WERI-Rb-1 (cell line): ENCODE results near the gene HNRNPH1.

Source experiments
- DNase-seq: peaks from one replicate; pipeline ENCODE4 v3.0.0-alpha.2; 2020
- H3K27ac ChIP-seq: fragments of 250-450 bp; sonication (Bioruptor Pico); 2 replicates; pipeline ENCODE4 v1.5.1; 2020; ENCODE audit warnings: mild to moderate bottlenecking, moderate library complexity
- H3K27me3 ChIP-seq: fragments of 250-450 bp; sonication (Bioruptor Pico); 2 replicates; pipeline ENCODE4 v1.5.1; 2021; ENCODE audit warnings: mild to moderate bottlenecking, low read depth, moderate library complexity; ENCODE audit not compliant: insufficient read depth, severe bottlenecking
- H3K36me3 ChIP-seq: fragments of 250-450 bp; sonication (Bioruptor Pico); 2 replicates; pipeline ENCODE4 v1.5.1; 2020; ENCODE audit warnings: mild to moderate bottlenecking, moderate library complexity
- H3K4me3 ChIP-seq: 2 replicates; pipeline ENCODE4 v1.5.1; 2011; ENCODE audit warnings: low read depth, mild to moderate bottlenecking, control low read depth, low read length
- H3K9me3 ChIP-seq: fragments of 250-450 bp; sonication (Bioruptor Pico); 2 replicates; pipeline ENCODE4 v1.5.1; 2021; ENCODE audit warnings: mild to moderate bottlenecking, moderate library complexity; ENCODE audit not compliant: severe bottlenecking
- TF ChIP-seq, protein P1 (sequence below): IDR thresholded peaks from 2 replicates; pipeline ENCODE4 v1.5.1; 2011; ENCODE audit warnings: low read depth, mild to moderate bottlenecking, control low read depth, inconsistent platforms, low read length

Gene HNRNPH1

DNA sequence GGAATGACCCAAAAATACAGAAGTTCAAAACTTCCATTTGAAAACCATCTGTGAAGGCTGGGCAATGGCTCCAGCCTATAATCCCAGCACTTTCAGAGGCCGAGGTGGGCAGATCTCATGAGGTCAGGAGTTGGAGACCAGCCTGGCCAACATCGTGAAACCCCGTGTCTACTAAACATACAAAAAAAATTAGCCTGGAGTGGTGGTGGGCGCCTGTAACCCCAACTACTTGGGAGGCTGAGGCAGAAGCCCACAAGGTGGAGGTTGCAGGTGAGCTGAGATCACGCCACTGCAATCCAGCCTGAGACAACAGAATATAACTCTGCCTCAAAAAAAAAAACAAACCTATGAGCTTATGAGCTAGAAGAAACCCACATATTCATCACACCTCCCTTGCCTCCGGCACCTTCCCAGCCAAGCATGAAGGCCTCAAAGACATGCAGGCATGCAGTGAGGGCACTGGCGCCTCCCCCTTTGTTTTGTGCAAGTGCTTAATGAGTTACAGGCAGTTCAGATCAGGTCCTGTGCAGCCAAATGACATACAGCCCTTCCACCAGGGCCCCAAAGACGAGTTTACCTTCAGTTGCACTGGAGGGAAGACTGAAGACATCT is 9.9 kb downstream of the HNRNPH1 start:
- Histone ChIP-seq H3K4me3 (no peak overlapping the region), H3K27me3 (no peaks in the 10 kb centered on the region), H3K27ac (no peak overlapping the region), H3K36me3 (peaks cover 70% of the 10 kb centered on the region), H3K9me3 (no peaks in the 10 kb centered on the region)
- DNase-seq, result no peak
- TF ChIP-seq, protein P1, sequence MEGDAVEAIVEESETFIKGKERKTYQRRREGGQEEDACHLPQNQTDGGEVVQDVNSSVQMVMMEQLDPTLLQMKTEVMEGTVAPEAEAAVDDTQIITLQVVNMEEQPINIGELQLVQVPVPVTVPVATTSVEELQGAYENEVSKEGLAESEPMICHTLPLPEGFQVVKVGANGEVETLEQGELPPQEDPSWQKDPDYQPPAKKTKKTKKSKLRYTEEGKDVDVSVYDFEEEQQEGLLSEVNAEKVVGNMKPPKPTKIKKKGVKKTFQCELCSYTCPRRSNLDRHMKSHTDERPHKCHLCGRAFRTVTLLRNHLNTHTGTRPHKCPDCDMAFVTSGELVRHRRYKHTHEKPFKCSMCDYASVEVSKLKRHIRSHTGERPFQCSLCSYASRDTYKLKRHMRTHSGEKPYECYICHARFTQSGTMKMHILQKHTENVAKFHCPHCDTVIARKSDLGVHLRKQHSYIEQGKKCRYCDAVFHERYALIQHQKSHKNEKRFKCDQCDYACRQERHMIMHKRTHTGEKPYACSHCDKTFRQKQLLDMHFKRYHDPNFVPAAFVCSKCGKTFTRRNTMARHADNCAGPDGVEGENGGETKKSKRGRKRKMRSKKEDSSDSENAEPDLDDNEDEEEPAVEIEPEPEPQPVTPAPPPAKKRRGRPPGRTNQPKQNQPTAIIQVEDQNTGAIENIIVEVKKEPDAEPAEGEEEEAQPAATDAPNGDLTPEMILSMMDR, result no peak

DNA sequence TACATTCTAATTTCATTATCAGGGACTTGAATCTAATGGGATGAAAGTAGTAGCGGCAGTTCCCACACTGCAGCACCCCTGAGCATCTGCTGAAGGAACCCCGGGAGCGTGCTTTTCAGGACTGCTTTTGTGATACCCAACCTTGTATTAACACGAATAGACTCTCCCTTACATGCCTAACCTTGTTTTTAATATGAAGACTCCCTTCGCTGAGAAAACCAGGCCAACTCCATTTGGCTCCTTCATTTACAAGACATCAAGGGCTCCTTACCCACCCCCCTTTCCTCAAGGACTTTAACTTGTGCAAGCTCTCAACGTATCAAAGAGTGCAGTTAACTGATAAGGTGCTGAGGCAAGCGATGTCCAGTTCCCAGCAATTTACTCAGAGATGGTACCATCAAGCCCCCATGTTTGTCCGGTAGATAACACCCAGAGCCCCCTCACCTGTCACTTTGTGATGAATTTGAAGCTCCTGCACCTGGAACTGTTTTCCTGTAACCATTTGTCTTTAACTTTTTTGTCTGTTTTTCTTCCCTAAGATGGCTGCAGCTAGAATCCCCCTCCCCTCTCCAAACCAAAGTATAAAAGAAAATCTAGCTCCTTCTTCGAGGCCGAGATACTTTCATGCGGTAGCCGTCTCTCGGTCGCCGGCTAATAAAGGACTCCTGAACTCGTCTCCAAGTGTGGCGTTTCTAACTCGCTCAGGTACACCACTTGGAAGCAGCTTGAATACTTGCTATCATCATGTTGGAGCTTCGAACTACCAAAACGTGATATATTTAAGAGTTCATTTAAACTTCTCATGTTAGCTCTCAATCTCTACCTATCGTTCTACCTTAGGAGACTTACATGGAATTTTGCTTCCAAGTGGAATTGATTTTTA is 10.7 kb downstream of the HNRNPH1 start:
- Histone ChIP-seq H3K4me3 (no peak overlapping the region), H3K27ac (no peak overlapping the region), H3K36me3 (peaks cover 63% of the 10 kb centered on the region), H3K9me3 (no peaks in the 10 kb centered on the region), H3K27me3 (no peaks in the 10 kb centered on the region)
- TF ChIP-seq, protein P1, result no peak
- DNase-seq, result no peak

DNA sequence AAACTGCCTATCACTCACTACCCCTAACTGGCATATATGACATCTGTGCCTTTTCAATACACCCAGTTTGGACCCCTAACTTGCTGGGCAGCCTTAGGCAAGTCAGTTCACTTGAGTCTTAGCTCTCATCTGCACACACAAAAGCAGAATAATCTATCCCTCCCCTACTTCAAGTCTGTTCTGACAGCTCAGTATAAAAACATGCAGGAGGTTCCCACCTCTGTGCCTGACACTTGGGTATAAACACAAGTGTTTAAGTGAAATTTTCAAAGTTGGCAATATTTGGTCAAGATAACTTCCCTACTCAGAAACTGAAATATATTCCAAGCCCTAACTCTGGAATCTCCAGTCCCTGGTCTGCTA is 12.6 kb downstream of the HNRNPH1 start:
- H3K36me3 ChIP-seq, result peaks cover 54% of the 10 kb centered on the region
- DNase-seq, result no peak
- H3K9me3 ChIP-seq, result no peaks in the 10 kb centered on the region
- TF ChIP-seq, protein P1, result no peak
- H3K27ac ChIP-seq, result no peak overlapping the region
- no peak overlapping the region for H3K4me3 ChIP-seq
- H3K27me3 ChIP-seq, result no peaks in the 10 kb centered on the region

- Histone ChIP-seq H3K36me3 (peaks cover 48% of the 10 kb centered on the region), H3K4me3 (no peak overlapping the region), H3K27me3 (no peaks in the 10 kb centered on the region), H3K27ac (no peak overlapping the region), H3K9me3 (no peaks in the 10 kb centered on the region)
- DNase-seq, result no peak
- TF ChIP-seq, protein P1, result no peak
Observed at GRCh38 chr5:179610109-179610902, 13.2 kb downstream of the HNRNPH1 start.

DNA sequence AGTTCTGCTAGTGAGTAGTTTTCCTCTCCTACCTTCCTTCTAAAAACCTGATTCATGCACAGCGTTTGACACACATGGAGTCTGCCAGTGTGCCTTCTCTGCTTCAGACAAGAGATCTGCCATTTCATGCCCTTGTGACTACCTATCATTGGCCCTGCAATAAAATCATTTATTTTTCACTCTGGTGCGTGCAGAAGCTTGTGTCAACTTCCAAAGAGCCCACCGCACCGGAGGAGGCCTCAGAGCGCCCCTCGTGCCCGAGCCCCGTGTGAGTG is 13.7 kb downstream of the HNRNPH1 start:
- TF ChIP-seq, protein P1, result no peak
- Histone ChIP-seq H3K9me3 (no peaks in the 10 kb centered on the region), H3K27ac (no peak overlapping the region), H3K4me3 (no peak overlapping the region), H3K27me3 (no peaks in the 10 kb centered on the region), H3K36me3 (peaks cover 43% of the 10 kb centered on the region)
- DNase-seq, result no peak
